HEK293 (cell line): ENCODE data around the gene SHISAL1.

Source experiments
- ATF2 ChIP-seq: fragments of 450-650 bp; formaldehyde crosslinking; IDR thresholded peaks from 2 replicates; pipeline ENCODE4 v1.5.1; 2016; ENCODE audit warnings: missing biosample characterization, missing genetic modification characterization, low read depth
- BCL6B ChIP-seq: fragments of 450-650 bp; formaldehyde crosslinking; IDR thresholded peaks from 2 replicates; pipeline ENCODE4 v1.5.1; 2017; ENCODE audit warnings: missing biosample characterization, missing genetic modification characterization
- CTCF ChIP-seq: fragments of 450-650 bp; formaldehyde crosslinking; IDR thresholded peaks from 2 replicates; pipeline ENCODE4 v1.5.1; 2016; ENCODE audit warnings: missing biosample characterization, missing genetic modification characterization
- ELK4 ChIP-seq: IDR thresholded peaks from 2 replicates; pipeline ENCODE4 v1.6.1; 2011; ENCODE audit warnings: mild to moderate bottlenecking, low read depth, low read length, borderline replicate concordance
- KLF8 ChIP-seq: fragments of 450-650 bp; formaldehyde crosslinking; IDR thresholded peaks from 2 replicates; pipeline ENCODE4 v1.5.1; 2016; ENCODE audit warnings: missing biosample characterization, missing genetic modification characterization
- MYNN ChIP-seq: fragments of 450-650 bp; formaldehyde crosslinking; IDR thresholded peaks from 2 replicates; pipeline ENCODE4 v1.5.1; 2016; ENCODE audit warnings: missing biosample characterization, missing genetic modification characterization, borderline replicate concordance
- SETDB1 ChIP-seq: IDR thresholded peaks from one replicate; pipeline ENCODE4 v1.6.1; 2017; ENCODE audit warnings: mild to moderate bottlenecking, low read length, moderate library complexity, mixed read lengths; ENCODE audit not compliant: insufficient read length
- SP3 ChIP-seq: fragments of 450-650 bp; formaldehyde crosslinking; IDR thresholded peaks from 2 replicates; pipeline ENCODE4 v1.5.1; 2016; ENCODE audit warnings: missing biosample characterization, missing genetic modification characterization
- YY2 ChIP-seq: fragments of 450-650 bp; formaldehyde crosslinking; IDR thresholded peaks from 2 replicates; pipeline ENCODE4 v1.5.1; 2016; ENCODE audit warnings: missing biosample characterization, missing genetic modification characterization
- ZBTB17 ChIP-seq: fragments of 450-650 bp; formaldehyde crosslinking; IDR thresholded peaks from 2 replicates; pipeline ENCODE4 v1.5.1; 2016; ENCODE audit warnings: missing biosample characterization, missing genetic modification characterization
- ZBTB7A ChIP-seq: fragments of 450-650 bp; formaldehyde crosslinking; IDR thresholded peaks from 2 replicates; pipeline ENCODE4 v1.5.1; 2016; ENCODE audit warnings: low read depth, missing biosample characterization, missing genetic modification characterization
- ZBTB8A ChIP-seq: fragments of 450-650 bp; formaldehyde crosslinking; IDR thresholded peaks from 2 replicates; pipeline ENCODE4 v1.5.1; 2016; ENCODE audit warnings: missing biosample characterization, missing genetic modification characterization
- ZNF138 ChIP-seq: fragments of 450-650 bp; formaldehyde crosslinking; IDR thresholded peaks from 2 replicates; pipeline ENCODE4 v1.5.1; 2016; ENCODE audit warnings: missing biosample characterization, missing genetic modification characterization, borderline replicate concordance
- ZNF146 ChIP-seq: fragments of 450-650 bp; formaldehyde crosslinking; IDR thresholded peaks from 2 replicates; pipeline ENCODE4 v1.5.1; 2016; ENCODE audit warnings: missing biosample characterization, missing genetic modification characterization
- ZNF174 ChIP-seq: fragments of 450-650 bp; formaldehyde crosslinking; IDR thresholded peaks from 2 replicates; pipeline ENCODE4 v1.5.0; 2017; ENCODE audit warnings: missing biosample characterization, mild to moderate bottlenecking, missing genetic modification characterization
- ZNF37A ChIP-seq: fragments of 450-650 bp; IDR thresholded peaks from 2 replicates; pipeline ENCODE4 v1.5.1; 2018; ENCODE audit warnings: missing biosample characterization, missing genetic modification characterization
- ZNF48 ChIP-seq: fragments of 450-650 bp; formaldehyde crosslinking; IDR thresholded peaks from 2 replicates; pipeline ENCODE4 v1.5.1; 2016; ENCODE audit warnings: missing biosample characterization, missing genetic modification characterization
- ZNF518A ChIP-seq: fragments of 450-650 bp; formaldehyde crosslinking; conservative IDR thresholded peaks from 2 replicates; pipeline ENCODE4 v1.5.1; 2016; ENCODE audit warnings: low read depth, missing biosample characterization, missing genetic modification characterization
- ZNF580 ChIP-seq: fragments of 450-650 bp; formaldehyde crosslinking; IDR thresholded peaks from 2 replicates; pipeline ENCODE4 v1.5.1; 2016; ENCODE audit warnings: missing biosample characterization, missing genetic modification characterization
- ZNF621 ChIP-seq: fragments of 450-650 bp; formaldehyde crosslinking; IDR thresholded peaks from 2 replicates; pipeline ENCODE4 v1.5.1; 2017; ENCODE audit warnings: missing biosample characterization, missing genetic modification characterization
- ZNF629 ChIP-seq: fragments of 450-650 bp; formaldehyde crosslinking; IDR thresholded peaks from 2 replicates; pipeline ENCODE4 v1.5.1; 2017; ENCODE audit warnings: missing biosample characterization, missing genetic modification characterization
- ZNF692 ChIP-seq: fragments of 450-650 bp; formaldehyde crosslinking; IDR thresholded peaks from 2 replicates; pipeline ENCODE4 v1.5.1; 2016; ENCODE audit warnings: missing biosample characterization, missing genetic modification characterization
- ZNF707 ChIP-seq: fragments of 450-650 bp; formaldehyde crosslinking; IDR thresholded peaks from 2 replicates; pipeline ENCODE4 v1.5.1; 2016; ENCODE audit warnings: missing biosample characterization, missing genetic modification characterization
- ZNF777 ChIP-seq: fragments of 450-650 bp; formaldehyde crosslinking; IDR thresholded peaks from 2 replicates; pipeline ENCODE4 v1.5.1; 2017; ENCODE audit warnings: missing biosample characterization, missing genetic modification characterization, borderline replicate concordance
- ZXDB ChIP-seq: fragments of 450-650 bp; formaldehyde crosslinking; IDR thresholded peaks from 2 replicates; pipeline ENCODE4 v1.5.1; 2016; ENCODE audit warnings: missing biosample characterization, missing genetic modification characterization

Gene SHISAL1

GRCh38 chr22:44331881-44332714 lies 19.3 kb upstream of the SHISAL1 start (continued):
- TF ChIP-seq ATF2 = no peak
- TF ChIP-seq ZBTB8A (tag by site-specific recombination) = peak; percentile 93
- TF ChIP-seq YY2 (tag by site-specific recombination) = peak; percentile 36; the same call in 1 of the 2 replicates
- peak; percentile 86 for TF ChIP-seq KLF8 (tag by site-specific recombination)
- TF ChIP-seq ZNF518A (tag by site-specific recombination) = no peak
- peak; percentile 90 for TF ChIP-seq ZNF777 (tag by site-specific recombination)
- no peak for TF ChIP-seq ZNF629 (tag by site-specific recombination)
- TF ChIP-seq ZNF580 (tag by site-specific recombination) = no peak
- TF ChIP-seq ZNF621 (tag by site-specific recombination) = no peak
- TF ChIP-seq CTCF = peak; percentile 47; the same call in 1 of the 2 replicates
- no peak for TF ChIP-seq BCL6B (tag by site-specific recombination)
- TF ChIP-seq ZNF48 (tag by site-specific recombination) = no peak
- TF ChIP-seq ZBTB17 (tag by site-specific recombination) = peak; percentile 82
- no peak for TF ChIP-seq ZNF692 (tag by site-specific recombination)
- TF ChIP-seq ZNF146 (tag by site-specific recombination) = no peak
- TF ChIP-seq ZNF707 (tag by site-specific recombination) = no peak
- TF ChIP-seq SP3 (tag by site-specific recombination) = no peak
- TF ChIP-seq MYNN = no peak
- no peak for TF ChIP-seq ZNF37A
- no peak for TF ChIP-seq ELK4
- no peak for TF ChIP-seq ZBTB7A (tag by site-specific recombination)
- no peak for TF ChIP-seq ZXDB (tag by site-specific recombination)
- TF ChIP-seq SETDB1 = no peak
- no peak for TF ChIP-seq ZNF138 (tag by site-specific recombination)
- TF ChIP-seq ZNF174 (tag by site-specific recombination) = no peak
